ENCODE measurements around the gene PDLIM7. TPM values are rescaled to one million over a fixed set of nuclear protein-coding genes. Genes with fewer than 3 reads are reported as not detected.

The PDLIM7 gene
- total and polyA plus RNA-seq, 2 donors (not counting 3 experiments of a cell fraction or from before 2014, with no cell fraction given) = 314 to 318 TPM

- Histone ChIP-seq H3K27ac (ENCODE audit: insufficient read depth, low read depth, low read length) (no peak overlapping the region), H3K4me2 (ENCODE audit: insufficient read depth, low read length) (no peak overlapping the region), H3K9ac (replicated peaks; ENCODE audit: extremely low read depth, insufficient read depth, low read length) (no peak overlapping the region), H2AFZ (ENCODE audit: low read depth, low read length) (no peak overlapping the region), H3K4me1 (ENCODE audit: control insufficient read depth, extremely low read depth, insufficient read depth, low read length) (peaks cover 9% of the 10 kb centered on the region), H3K9me3 (replicated peaks; ENCODE audit: control insufficient read depth, insufficient read depth, low read length) (no peaks in the 10 kb centered on the region), H3K79me2 (ENCODE audit: control insufficient read depth, insufficient read depth, low read length) (no peaks in the 10 kb centered on the region), H3K27me3 (ENCODE audit: control insufficient read depth in 2 of 2, insufficient read depth in 2 of 2, low read length in 2 of 2) (no peaks in the 10 kb centered on the region), H4K20me1 (replicated peaks; ENCODE audit: control insufficient read depth, extremely low read depth, insufficient read depth, low read length) (no peaks in the 10 kb centered on the region), H3K4me3 (replicated peaks in 1 of 3; ENCODE audit: insufficient read depth in 1 of 3, low read depth in 1 of 3, low read length in 3 of 3) (no peak overlapping the region), H3K9me1 (replicated peaks; ENCODE audit: control insufficient read depth, extremely low read depth, insufficient read depth, low read length) (no peaks in the 10 kb centered on the region), H3K36me3 (ENCODE audit: control insufficient read depth in 2 of 2, extremely low read depth in 1 of 2, insufficient read depth in 2 of 2, low read length in 2 of 2) (peaks cover 5 to 23% of the 10 kb centered on the region in 2 experiments)
- ChIA-PET CTCF (interaction anchor here (1.2 to 2.5 kb wide), 5 partner anchors 9 to 117 kb away, joined by 3 to 10 read pairs (median 5); partner anchors contain the start of gene DDX41), POLR2A (interaction anchor here (2.1 kb wide), 1 partner anchor 10 kb away, joined by 6 read pairs; the partner anchor contains the start of gene PDLIM7)
- dilution Hi-C loops (cut with MboI; ENCODE audit: extremely low pct_ligation_motif_present, low sequenced_read_pairs) = no loop called here
- TF ChIP-seq GATA2 (IDR thresholded peaks at IDR 0.05; ENCODE audit: insufficient read depth, insufficient read length, low read depth, low read length) (no peak), CTCF (IDR thresholded peaks at IDR 0.05; ENCODE audit: extremely low read depth in 1 of 2, insufficient read depth in 1 of 2, low read depth in 1 of 2, low read length in 2 of 2) (no peak), POLR2A (IDR thresholded peaks at IDR 0.05; ENCODE audit: low read depth, low read length) (no peak), EZH2 (IDR thresholded peaks at IDR 0.05; ENCODE audit: borderline replicate concordance, low read depth, low read length, severe bottlenecking) (no peak), FOS (IDR thresholded peaks at IDR 0.05; ENCODE audit: borderline replicate concordance, insufficient read depth, low read length) (no peak), MYC (IDR thresholded peaks at IDR 0.05; ENCODE audit: low read depth, low read length) (no peak), MAX (IDR thresholded peaks at IDR 0.05; ENCODE audit: insufficient read depth, insufficient read length) (no peak), POLR2AphosphoS5 (IDR thresholded peaks at IDR 0.05; ENCODE audit: insufficient read depth, low read depth, low read length) (no peak), JUN (IDR thresholded peaks at IDR 0.05; ENCODE audit: borderline replicate concordance, insufficient read depth, insufficient read length, low read depth) (no peak)
- intact Hi-C loops (cut with micrococcal nuclease) = no loop called here
- FAIRE-seq (no peak), DNase-seq (ENCODE audit: low read depth, low spot score) (no peak)
- no TSS peak for BruUV-seq (replicated peaks)
Measured at GRCh38 chr5:177507596-177508220, 10.3 kb upstream of the PDLIM7 start.
